ENCODE measurements around the gene CCR6. TPM values are rescaled to one million over a fixed set of nuclear protein-coding genes. Genes with fewer than 3 reads are reported as not detected.

The CCR6 gene
- total RNA-seq, 2 experiments from 2014 or later, result 0.10 to 0.35 TPM

DNA sequence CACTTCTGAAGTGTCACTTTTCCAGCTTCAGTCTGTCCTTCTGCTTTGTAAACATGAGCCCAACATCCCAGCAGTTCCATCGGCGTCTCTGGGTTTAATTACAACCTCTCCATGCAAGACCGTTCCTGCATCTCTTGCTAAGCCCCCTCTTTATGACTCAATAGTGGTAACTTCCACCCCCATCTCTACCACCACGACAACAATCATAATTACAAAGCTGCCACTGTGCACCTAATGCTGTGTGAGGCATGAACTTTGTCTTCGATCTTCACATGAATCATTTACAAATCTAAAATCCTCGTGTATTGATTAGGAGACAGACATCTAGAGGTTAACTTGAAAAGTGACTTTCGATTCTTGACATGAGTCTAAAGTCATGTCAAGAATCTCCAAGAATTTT is 4.9 kb upstream of the CCR6 start:
- Histone ChIP-seq H3K4me2 (ENCODE audit: low read length) (peak overlapping the region; percentile 63; the same call in 1 of the 2 replicates), H2AFZ (ENCODE audit: low read length) (no peak overlapping the region), H3K9me3 (ENCODE audit: low read length) (no peaks in the 10 kb centered on the region), H3K36me3 (ENCODE audit: insufficient read depth, low read length) (no peaks in the 10 kb centered on the region), H4K20me1 (ENCODE audit: insufficient read depth, low read length) (no peaks in the 10 kb centered on the region), H3K4me1 (ENCODE audit: insufficient read depth, low read length, poor library complexity, severe bottlenecking) (peaks cover 87% of the 10 kb centered on the region), H3K4me3 (ENCODE audit: low read depth, low read length, poor library complexity, severe bottlenecking) (no peak overlapping the region), H3K27ac (ENCODE audit: low read depth, low read length, poor library complexity, severe bottlenecking) (no peak overlapping the region), H3K79me2 (ENCODE audit: insufficient read depth, low read depth, low read length) (no peaks in the 10 kb centered on the region), H3K9me2 (ENCODE audit: insufficient read depth, low read length) (no peaks in the 10 kb centered on the region)
- DNase-seq (ENCODE audit: low spot score), result no peak
- intact Hi-C loops (cut with micrococcal nuclease; ENCODE audit: unreplicated experiment), result no loop called here
- no TSS peak for BruUV-seq (replicated peaks)
- TF ChIP-seq, protein P1, sequence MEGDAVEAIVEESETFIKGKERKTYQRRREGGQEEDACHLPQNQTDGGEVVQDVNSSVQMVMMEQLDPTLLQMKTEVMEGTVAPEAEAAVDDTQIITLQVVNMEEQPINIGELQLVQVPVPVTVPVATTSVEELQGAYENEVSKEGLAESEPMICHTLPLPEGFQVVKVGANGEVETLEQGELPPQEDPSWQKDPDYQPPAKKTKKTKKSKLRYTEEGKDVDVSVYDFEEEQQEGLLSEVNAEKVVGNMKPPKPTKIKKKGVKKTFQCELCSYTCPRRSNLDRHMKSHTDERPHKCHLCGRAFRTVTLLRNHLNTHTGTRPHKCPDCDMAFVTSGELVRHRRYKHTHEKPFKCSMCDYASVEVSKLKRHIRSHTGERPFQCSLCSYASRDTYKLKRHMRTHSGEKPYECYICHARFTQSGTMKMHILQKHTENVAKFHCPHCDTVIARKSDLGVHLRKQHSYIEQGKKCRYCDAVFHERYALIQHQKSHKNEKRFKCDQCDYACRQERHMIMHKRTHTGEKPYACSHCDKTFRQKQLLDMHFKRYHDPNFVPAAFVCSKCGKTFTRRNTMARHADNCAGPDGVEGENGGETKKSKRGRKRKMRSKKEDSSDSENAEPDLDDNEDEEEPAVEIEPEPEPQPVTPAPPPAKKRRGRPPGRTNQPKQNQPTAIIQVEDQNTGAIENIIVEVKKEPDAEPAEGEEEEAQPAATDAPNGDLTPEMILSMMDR (conservative IDR thresholded peaks at IDR 0.05; ENCODE audit: low read length), result no peak
- no peak for TF ChIP-seq EZH2phosphoT487 (IDR thresholded peaks at IDR 0.05; ENCODE audit: borderline replicate concordance, low read depth, low read length)
- CTCF ChIA-PET (ENCODE audit: unreplicated experiment), result no interaction called here
- POLR2A ChIA-PET, result interaction anchor here (0.5 to 8.0 kb wide), 4 partner anchors 20 to 156 kb away, joined by 3 to 96 read pairs (median 4); no protein-coding TSS in a partner anchor

DNA sequence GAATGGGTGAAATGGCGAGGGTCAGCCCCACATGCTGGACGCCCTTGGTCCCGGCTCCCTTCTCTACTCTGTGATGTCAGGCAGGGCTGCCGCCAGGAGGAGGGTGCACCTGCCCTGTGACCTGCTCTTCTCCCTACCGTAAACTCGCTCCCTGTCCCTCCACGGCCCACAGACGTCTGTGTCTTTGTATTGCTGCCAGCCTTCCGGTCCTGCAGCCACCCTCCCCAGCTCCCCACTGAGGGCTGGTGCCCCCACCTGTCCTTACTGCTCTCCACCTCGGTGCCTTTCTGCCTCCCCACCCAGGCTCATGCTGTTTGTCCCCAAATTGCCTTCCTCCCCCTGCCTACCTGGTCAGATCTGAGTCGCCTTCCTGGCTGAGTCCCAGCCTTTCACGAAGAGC is 4.1 kb upstream of the CCR6 start:
- CTCF ChIA-PET (ENCODE audit: unreplicated experiment), result no interaction called here
- Histone ChIP-seq H2AFZ (ENCODE audit: low read length) (no peak overlapping the region), H3K27ac (ENCODE audit: low read depth, low read length, poor library complexity, severe bottlenecking) (no peak overlapping the region), H3K79me2 (ENCODE audit: insufficient read depth, low read depth, low read length) (no peaks in the 10 kb centered on the region), H3K9me3 (ENCODE audit: low read length) (no peaks in the 10 kb centered on the region), H3K4me2 (ENCODE audit: low read length) (peak overlapping the region; percentile 63), H3K4me3 (ENCODE audit: low read depth, low read length, poor library complexity, severe bottlenecking) (peak overlapping the region; percentile 5), H3K4me1 (ENCODE audit: insufficient read depth, low read length, poor library complexity, severe bottlenecking) (peaks cover 88% of the 10 kb centered on the region), H3K9me2 (ENCODE audit: insufficient read depth, low read length) (no peaks in the 10 kb centered on the region), H4K20me1 (ENCODE audit: insufficient read depth, low read length) (no peaks in the 10 kb centered on the region), H3K36me3 (ENCODE audit: insufficient read depth, low read length) (no peaks in the 10 kb centered on the region)
- POLR2A ChIA-PET, result interaction anchor here (1.3 to 8.0 kb wide), 5 partner anchors 11 to 162 kb away, joined by 4 to 96 read pairs (median 6); partner anchors contain the start of genes CEP43 and RNASET2
- no peak for DNase-seq (ENCODE audit: low spot score)
- BruUV-seq (replicated peaks), result no TSS peak
- intact Hi-C loops (cut with micrococcal nuclease; ENCODE audit: unreplicated experiment), result no loop called here
- TF ChIP-seq, protein P1 (conservative IDR thresholded peaks at IDR 0.05; ENCODE audit: low read length), result no peak
- TF ChIP-seq EZH2phosphoT487 (IDR thresholded peaks at IDR 0.05; ENCODE audit: borderline replicate concordance, low read depth, low read length), result no peak

Measured in OCI-LY7 (cell line).